CD14-positive monocyte (primary cell): Measurements from ENCODE around the gene PCBP3. TPM values are rescaled to one million over a fixed set of nuclear protein-coding genes. Genes with fewer than 3 reads are reported as not detected.

Experiments
- DNase-seq, 3 donors: peaks; one replicate each; pipeline ENCODE4 v3.0.0-alpha.2; 2011 to 2022
- H2AFZ ChIP-seq: 2 replicates; pipeline ENCODE4 v1.6.0; 2012; ENCODE audit warnings: mild to moderate bottlenecking, low read depth, low read length, inconsistent platforms; ENCODE audit not compliant: insufficient read depth, poor library complexity, severe bottlenecking
- H3K27ac ChIP-seq, 2 donors: 1 replicate in 1 of 2; 2 replicates in 1 of 2; pipeline ENCODE4 v1.5.1; 2012 to 2013; ENCODE audit warnings: low read length in 2 of 2, control low read depth in 1 of 2, inconsistent platforms in 1 of 2, low read depth in 1 of 2, mild to moderate bottlenecking in 1 of 2
- H3K27me3 ChIP-seq, 2 donors: one replicate each; pipeline versions ENCODE4 v1.6.0 to v1.6.1; 2011 to 2013; ENCODE audit warnings: low read length in 2 of 2; ENCODE audit not compliant: control insufficient read depth in 2 of 2, insufficient read depth in 2 of 2
- H3K36me3 ChIP-seq, 2 donors: replicated peaks in 1 of 2; 1 replicate in 1 of 2; 2 replicates in 1 of 2; pipeline versions ENCODE4 v1.5.1 to v1.6.1; 2012 to 2013; ENCODE audit warnings: low read length in 2 of 2, control low read depth in 1 of 2, inconsistent platforms in 1 of 2, mild to moderate bottlenecking in 1 of 2; ENCODE audit not compliant: insufficient read depth in 2 of 2, control insufficient read depth in 1 of 2
- H3K4me1 ChIP-seq, 2 donors: 1 replicate in 1 of 2; 2 replicates in 1 of 2; pipeline versions ENCODE4 v1.5.1 to v1.6.1; 2012 to 2013; ENCODE audit warnings: low read length in 2 of 2, control low read depth in 1 of 2, inconsistent platforms in 1 of 2, mild to moderate bottlenecking in 1 of 2, moderate library complexity in 1 of 2; ENCODE audit not compliant: insufficient read depth in 2 of 2, control insufficient read depth in 1 of 2
- H3K4me2 ChIP-seq: replicated peaks from 2 replicates; pipeline ENCODE3; 2012; ENCODE audit warnings: low read length, moderate library complexity, mild to moderate bottlenecking; ENCODE audit not compliant: poor library complexity, severe bottlenecking; ENCODE audit errors: extremely low read depth
- H3K4me3 ChIP-seq, 3 experiments: fragments of 200-600 bp in 1 of 3; sonication (generic) in 1 of 3; replicated peaks in 1 of 3; 1 replicate in 2 of 3; 2 replicates in 1 of 3; pipeline ENCODE4 v1.5.1; 2011 to 2013; ENCODE audit warnings: low read length in 3 of 3, mild to moderate bottlenecking in 3 of 3, control low read depth in 2 of 3, low read depth in 2 of 3, inconsistent platforms in 1 of 3, moderate library complexity in 1 of 3
- H3K79me2 ChIP-seq: 2 replicates; pipeline ENCODE4 v1.6.0; 2012; ENCODE audit warnings: mild to moderate bottlenecking, control low read depth, inconsistent platforms, low read length, moderate library complexity; ENCODE audit not compliant: insufficient read depth
- H3K9ac ChIP-seq: 2 replicates; pipeline ENCODE4 v1.6.0; 2017; ENCODE audit warnings: low read length, mild to moderate bottlenecking; ENCODE audit not compliant: insufficient read depth, poor library complexity, severe bottlenecking
- H3K9me3 ChIP-seq, 2 donors: replicated peaks in 1 of 2; 1 replicate in 1 of 2; 2 replicates in 1 of 2; pipeline versions ENCODE4 v1.5.1 to v1.6.1; 2012 to 2013; ENCODE audit warnings: low read length in 2 of 2, control low read depth in 1 of 2; ENCODE audit not compliant: control insufficient read depth in 1 of 2, insufficient read depth in 1 of 2
- H4K20me1 ChIP-seq: 2 replicates; pipeline ENCODE4 v1.6.0; 2012; ENCODE audit warnings: mild to moderate bottlenecking, low read length, control low read depth, moderate library complexity; ENCODE audit not compliant: insufficient read depth
- H3K27ac Mint-ChIP-seq, 7 donors: one replicate each; pipeline ENCODE4 v1.8.0; 2020; ENCODE audit warnings: mild to moderate bottlenecking in 7 of 7, mixed read lengths in 7 of 7, moderate library complexity in 6 of 7, inconsistent platforms in 2 of 7
- H3K27me3 Mint-ChIP-seq, 3 donors: one replicate each; pipeline ENCODE4 v1.8.0; 2021 to 2022; ENCODE audit warnings: low read depth in 3 of 3, mild to moderate bottlenecking in 3 of 3, mixed read lengths in 3 of 3, moderate library complexity in 3 of 3, inconsistent platforms in 1 of 3
- H3K36me3 Mint-ChIP-seq, 2 donors: one replicate each; pipeline ENCODE4 v1.8.0; 2020; ENCODE audit warnings: mixed read lengths in 2 of 2, inconsistent platforms in 1 of 2, mild to moderate bottlenecking in 1 of 2
- H3K4me1 Mint-ChIP-seq: one replicate; pipeline ENCODE4 v1.8.0; 2020; ENCODE audit warnings: mild to moderate bottlenecking, mixed read lengths
- H3K4me3 Mint-ChIP-seq, 2 donors: one replicate each; pipeline ENCODE4 v1.8.0; 2020; ENCODE audit warnings: mild to moderate bottlenecking in 2 of 2, mixed read lengths in 2 of 2, moderate library complexity in 1 of 2
- H3K9me3 Mint-ChIP-seq, 7 donors: one replicate each; pipeline ENCODE4 v1.8.0; 2020 to 2022; ENCODE audit warnings: mixed read lengths in 7 of 7, mild to moderate bottlenecking in 6 of 7, moderate library complexity in 6 of 7, inconsistent platforms in 2 of 7
- WGBS: methylation state at CpG from one replicate; pipeline ENCODE4 v1.1.5; 2013; ENCODE audit warnings: missing lambda C conversion rate; ENCODE audit not compliant: insufficient coverage; 5-methylcytosine and 5-hydroxymethylcytosine counted together
- intact Hi-C, 2 donors: fragments of 100-400 bp; cut with micrococcal nuclease; formaldehyde crosslinking; loops; one replicate each; pipeline versions ENCODE4 v1.15.0 to v1.15.1; 2023
- polyA plus RNA-seq, 3 donors: library from polyadenylated mRNA; depleted of rRNA in 1 of 3; unstranded in 2 of 3; stranded (reverse) in 1 of 3; fragments of 300-500 nt in 2 of 3; fragments of >200 nt in 1 of 3; fragmentation: Illumina TruSeq in 2 of 3; gene quantifications; 1 replicate in 2 of 3; 2 replicates in 1 of 3; pipeline ENCODE4 v1.2.3, GENCODE V29; 2012 to 2021
- TF ChIP-seq, protein P1 (sequence below): fragments of 200-600 bp; IDR thresholded peaks from one replicate; pipeline ENCODE4 v1.8.0; 2022; ENCODE audit warnings: antibody characterized with exemption, mild to moderate bottlenecking

The PCBP3 gene
- polyA plus RNA-seq, 3 donors = 0.34 to 0.49 TPM; not detected in 1

DNA sequence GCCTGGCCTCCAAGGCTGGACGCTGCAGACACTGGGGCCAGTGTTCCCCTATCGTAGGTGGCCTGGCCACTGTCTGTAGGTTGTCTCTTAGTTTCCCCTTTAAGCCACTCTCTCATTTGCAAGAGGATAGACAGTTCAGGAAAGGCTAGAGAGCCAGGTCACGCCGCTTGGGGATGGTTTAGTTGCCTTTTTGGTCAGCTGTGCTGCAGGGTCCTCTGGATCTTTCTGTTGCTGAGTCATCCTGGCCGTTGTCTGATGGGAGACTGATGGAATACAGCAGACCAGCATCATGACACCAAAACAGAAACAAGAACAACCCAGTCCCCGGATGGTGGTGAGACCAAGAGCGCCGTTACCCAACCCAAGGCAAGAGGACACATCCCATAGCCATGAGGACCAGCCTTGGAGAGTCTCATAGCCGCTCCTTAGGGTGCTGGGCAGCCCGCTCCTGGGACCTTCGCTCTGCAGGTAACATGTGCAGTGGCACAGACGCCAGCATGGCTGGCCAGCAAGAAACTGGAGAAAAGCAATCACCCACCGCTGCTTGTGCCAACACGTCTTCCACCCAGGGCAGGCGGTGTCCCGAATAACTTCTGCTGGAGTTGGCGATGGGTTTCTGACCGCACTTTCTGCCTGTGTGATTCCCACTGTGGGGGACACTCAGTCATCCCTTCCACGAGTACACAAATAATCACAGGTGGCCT lies 258.9 kb downstream of the PCBP3 start:
- H3K4me1 ChIP-seq = no peaks in the 10 kb centered on the region
- Mint-ChIP-seq H3K4me3 (no peak overlapping the region), H3K27ac (no peak overlapping the region), H3K9me3 (peaks cover 0 to 2% (median 0%) of the 10 kb centered on the region in 7 donors), H3K27me3 (peaks cover 0 to 2% (median 1%) of the 10 kb centered on the region in 3 donors), H3K36me3 (no peaks in the 10 kb centered on the region), H3K4me1 (no peaks in the 10 kb centered on the region)
- H4K20me1 ChIP-seq = no peaks in the 10 kb centered on the region
- intact Hi-C loops = no loop called here
- no peak overlapping the region for H3K27ac ChIP-seq
- no peak for DNase-seq
- no peaks in the 10 kb centered on the region for H3K9me3 ChIP-seq
- no peak overlapping the region for H3K4me3 ChIP-seq
- H3K79me2 ChIP-seq = no peaks in the 10 kb centered on the region
- 95% methylated on average over 13 of the region's 19 CpGs for WGBS
- no peak overlapping the region for H3K4me2 ChIP-seq
- TF ChIP-seq, protein P1, sequence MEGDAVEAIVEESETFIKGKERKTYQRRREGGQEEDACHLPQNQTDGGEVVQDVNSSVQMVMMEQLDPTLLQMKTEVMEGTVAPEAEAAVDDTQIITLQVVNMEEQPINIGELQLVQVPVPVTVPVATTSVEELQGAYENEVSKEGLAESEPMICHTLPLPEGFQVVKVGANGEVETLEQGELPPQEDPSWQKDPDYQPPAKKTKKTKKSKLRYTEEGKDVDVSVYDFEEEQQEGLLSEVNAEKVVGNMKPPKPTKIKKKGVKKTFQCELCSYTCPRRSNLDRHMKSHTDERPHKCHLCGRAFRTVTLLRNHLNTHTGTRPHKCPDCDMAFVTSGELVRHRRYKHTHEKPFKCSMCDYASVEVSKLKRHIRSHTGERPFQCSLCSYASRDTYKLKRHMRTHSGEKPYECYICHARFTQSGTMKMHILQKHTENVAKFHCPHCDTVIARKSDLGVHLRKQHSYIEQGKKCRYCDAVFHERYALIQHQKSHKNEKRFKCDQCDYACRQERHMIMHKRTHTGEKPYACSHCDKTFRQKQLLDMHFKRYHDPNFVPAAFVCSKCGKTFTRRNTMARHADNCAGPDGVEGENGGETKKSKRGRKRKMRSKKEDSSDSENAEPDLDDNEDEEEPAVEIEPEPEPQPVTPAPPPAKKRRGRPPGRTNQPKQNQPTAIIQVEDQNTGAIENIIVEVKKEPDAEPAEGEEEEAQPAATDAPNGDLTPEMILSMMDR = no peak
- no peaks in the 10 kb centered on the region for H3K27me3 ChIP-seq
- H3K36me3 ChIP-seq = no peaks in the 10 kb centered on the region
- H2AFZ ChIP-seq = no peak overlapping the region
- no peak overlapping the region for H3K9ac ChIP-seq

DNA sequence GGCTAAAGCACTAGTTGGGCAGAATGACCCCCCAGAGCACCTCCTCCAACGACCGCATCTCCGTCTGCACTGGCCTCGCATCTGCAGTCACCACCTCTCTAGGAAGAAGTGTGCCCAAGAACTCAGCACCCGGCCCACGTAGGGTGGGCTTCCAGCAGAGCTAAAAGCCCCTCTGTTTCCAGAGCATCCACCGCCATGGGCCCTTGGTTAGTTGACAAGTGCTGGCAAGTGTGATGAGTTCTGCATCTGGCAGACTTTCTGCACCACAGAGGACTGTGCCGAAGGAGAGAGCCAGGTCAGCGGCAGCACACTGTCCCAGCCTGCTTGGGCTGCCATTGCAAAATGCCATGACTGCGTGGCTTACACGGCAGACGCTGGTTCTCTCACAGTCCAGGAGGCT lies 261.7 kb downstream of the PCBP3 start:
- Mint-ChIP-seq H3K4me3 (no peak overlapping the region), H3K4me1 (no peaks in the 10 kb centered on the region), H3K36me3 (no peaks in the 10 kb centered on the region), H3K27me3 (peaks cover 0 to 3% (median 2%) of the 10 kb centered on the region in 3 donors), H3K27ac (no peak overlapping the region), H3K9me3 (peaks cover 0 to 2% (median 0%) of the 10 kb centered on the region in 7 donors)
- Histone ChIP-seq H2AFZ (no peak overlapping the region), H3K27me3 (no peaks in the 10 kb centered on the region), H3K36me3 (no peaks in the 10 kb centered on the region), H3K4me3 (no peak overlapping the region), H3K4me2 (no peak overlapping the region), H4K20me1 (no peaks in the 10 kb centered on the region), H3K4me1 (no peaks in the 10 kb centered on the region), H3K9ac (no peak overlapping the region), H3K27ac (no peak overlapping the region), H3K9me3 (no peaks in the 10 kb centered on the region), H3K79me2 (no peaks in the 10 kb centered on the region)
- no peak for DNase-seq
- TF ChIP-seq, protein P1 = no peak
- WGBS = 99% methylated on average over 10 of the region's 12 CpGs
- intact Hi-C loops = no loop called here
